OCI-LY1 (cell line): ENCODE data around the gene EPPIN.

Experiments
- H2AFZ ChIP-seq: fragments of 200-600 bp; sonication (generic), shearing (Covaris generic); 2 replicates; pipeline ENCODE4 v1.6.0; 2014; ENCODE audit warnings: antibody characterized with exemption, mild to moderate bottlenecking, low read length
- H3F3A ChIP-seq: fragments of 200-600 bp; sonication (generic), shearing (Covaris generic); 2 replicates; pipeline ENCODE4 v1.6.0; 2014; ENCODE audit warnings: mild to moderate bottlenecking, antibody characterized with exemption, low read length, moderate library complexity; ENCODE audit not compliant: insufficient read depth
- H3K27ac ChIP-seq: fragments of 200-600 bp; sonication (generic); 2 replicates; pipeline ENCODE4 v1.5.1; 2014; ENCODE audit warnings: low read length, mixed run types, mild to moderate bottlenecking, low read depth; ENCODE audit not compliant: poor library complexity, severe bottlenecking
- H3K27me3 ChIP-seq: fragments of 200-600 bp; sonication (generic); 2 replicates; pipeline ENCODE4 v1.6.0; 2014; ENCODE audit warnings: antibody characterized with exemption, mild to moderate bottlenecking, low read length, moderate library complexity; ENCODE audit not compliant: insufficient read depth
- H3K36me3 ChIP-seq: fragments of 200-600 bp; sonication (generic); 2 replicates; pipeline ENCODE4 v1.6.1; 2014; ENCODE audit warnings: mild to moderate bottlenecking, antibody characterized with exemption, low read length, moderate library complexity, mixed read lengths; ENCODE audit not compliant: insufficient read depth
- H3K4me1 ChIP-seq: fragments of 200-600 bp; sonication (generic); 2 replicates; pipeline ENCODE4 v1.5.1; 2014; ENCODE audit warnings: mild to moderate bottlenecking, low read length, moderate library complexity; ENCODE audit not compliant: insufficient read depth, severe bottlenecking
- H3K4me2 ChIP-seq: fragments of 200-600 bp; sonication (generic), shearing (Covaris generic); 2 replicates; pipeline ENCODE4 v1.6.1; 2014; ENCODE audit warnings: low read length
- H3K4me3 ChIP-seq: fragments of 200-600 bp; sonication (generic); 2 replicates; pipeline ENCODE4 v1.5.1; 2014; ENCODE audit warnings: low read length, low read depth, mild to moderate bottlenecking, mixed read lengths; ENCODE audit not compliant: poor library complexity, severe bottlenecking
- H3K79me2 ChIP-seq: fragments of 200-600 bp; shearing (Covaris generic); 2 replicates; pipeline ENCODE4 v1.6.1; 2016; ENCODE audit warnings: mixed run types, low read length, mixed read lengths; ENCODE audit not compliant: insufficient read depth
- H3K9ac ChIP-seq: fragments of 200-600 bp; sonication (generic), shearing (Covaris generic); 2 replicates; pipeline ENCODE4 v1.6.1; 2014; ENCODE audit warnings: mild to moderate bottlenecking, low read length, mixed read lengths
- H3K9me2 ChIP-seq: fragments of 200-600 bp; sonication (generic), shearing (Covaris generic); 2 replicates; pipeline ENCODE4 v1.6.1; 2014; ENCODE audit warnings: low read depth, mild to moderate bottlenecking, low read length, mixed read lengths
- H3K9me3 ChIP-seq: fragments of 200-600 bp; shearing (Covaris generic); 2 replicates; pipeline ENCODE4 v1.6.1; 2014; ENCODE audit warnings: low read length, mixed read lengths
- H4K20me1 ChIP-seq: fragments of 200-600 bp; sonication (generic), shearing (Covaris generic); 2 replicates; pipeline ENCODE4 v1.6.0; 2016; ENCODE audit warnings: mild to moderate bottlenecking, low read length; ENCODE audit not compliant: insufficient read depth
- EZH2 ChIP-seq: fragments of 200-600 bp; sonication (generic), shearing (Covaris generic); IDR thresholded peaks from 2 replicates; pipeline ENCODE4 v1.8.0; 2017; ENCODE audit warnings: borderline replicate concordance, mixed run types, mild to moderate bottlenecking, antibody characterized with exemption, low read length, moderate library complexity, mixed read lengths
- TF ChIP-seq, protein P1 (sequence below): fragments of 200-600 bp; sonication (generic), shearing (Covaris generic); IDR thresholded peaks from 2 replicates; pipeline ENCODE4 v1.5.1; 2017; ENCODE audit warnings: mild to moderate bottlenecking, antibody characterized with exemption, low read length, moderate library complexity, mixed read lengths

The EPPIN gene

GRCh38 chr20:45500022-45500421 is 47.2 kb downstream of the EPPIN start:
- TF ChIP-seq EZH2, result no peak
- TF ChIP-seq, protein P1, sequence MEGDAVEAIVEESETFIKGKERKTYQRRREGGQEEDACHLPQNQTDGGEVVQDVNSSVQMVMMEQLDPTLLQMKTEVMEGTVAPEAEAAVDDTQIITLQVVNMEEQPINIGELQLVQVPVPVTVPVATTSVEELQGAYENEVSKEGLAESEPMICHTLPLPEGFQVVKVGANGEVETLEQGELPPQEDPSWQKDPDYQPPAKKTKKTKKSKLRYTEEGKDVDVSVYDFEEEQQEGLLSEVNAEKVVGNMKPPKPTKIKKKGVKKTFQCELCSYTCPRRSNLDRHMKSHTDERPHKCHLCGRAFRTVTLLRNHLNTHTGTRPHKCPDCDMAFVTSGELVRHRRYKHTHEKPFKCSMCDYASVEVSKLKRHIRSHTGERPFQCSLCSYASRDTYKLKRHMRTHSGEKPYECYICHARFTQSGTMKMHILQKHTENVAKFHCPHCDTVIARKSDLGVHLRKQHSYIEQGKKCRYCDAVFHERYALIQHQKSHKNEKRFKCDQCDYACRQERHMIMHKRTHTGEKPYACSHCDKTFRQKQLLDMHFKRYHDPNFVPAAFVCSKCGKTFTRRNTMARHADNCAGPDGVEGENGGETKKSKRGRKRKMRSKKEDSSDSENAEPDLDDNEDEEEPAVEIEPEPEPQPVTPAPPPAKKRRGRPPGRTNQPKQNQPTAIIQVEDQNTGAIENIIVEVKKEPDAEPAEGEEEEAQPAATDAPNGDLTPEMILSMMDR, result no peak
- no peaks in the 10 kb centered on the region for H3K79me2 ChIP-seq
- H4K20me1 ChIP-seq, result no peaks in the 10 kb centered on the region
- no peaks in the 10 kb centered on the region for H3K9me3 ChIP-seq
- H3K4me1 ChIP-seq, result no peaks in the 10 kb centered on the region
- H3K4me2 ChIP-seq, result no peak overlapping the region
- no peaks in the 10 kb centered on the region for H3K9me2 ChIP-seq
- no peak overlapping the region for H3K27ac ChIP-seq
- no peak overlapping the region for H3K9ac ChIP-seq
- H3F3A ChIP-seq, result no peaks in the 10 kb centered on the region
- no peaks in the 10 kb centered on the region for H3K27me3 ChIP-seq
- H3K36me3 ChIP-seq, result no peaks in the 10 kb centered on the region
- no peak overlapping the region for H3K4me3 ChIP-seq
- no peak overlapping the region for H2AFZ ChIP-seq

DNA sequence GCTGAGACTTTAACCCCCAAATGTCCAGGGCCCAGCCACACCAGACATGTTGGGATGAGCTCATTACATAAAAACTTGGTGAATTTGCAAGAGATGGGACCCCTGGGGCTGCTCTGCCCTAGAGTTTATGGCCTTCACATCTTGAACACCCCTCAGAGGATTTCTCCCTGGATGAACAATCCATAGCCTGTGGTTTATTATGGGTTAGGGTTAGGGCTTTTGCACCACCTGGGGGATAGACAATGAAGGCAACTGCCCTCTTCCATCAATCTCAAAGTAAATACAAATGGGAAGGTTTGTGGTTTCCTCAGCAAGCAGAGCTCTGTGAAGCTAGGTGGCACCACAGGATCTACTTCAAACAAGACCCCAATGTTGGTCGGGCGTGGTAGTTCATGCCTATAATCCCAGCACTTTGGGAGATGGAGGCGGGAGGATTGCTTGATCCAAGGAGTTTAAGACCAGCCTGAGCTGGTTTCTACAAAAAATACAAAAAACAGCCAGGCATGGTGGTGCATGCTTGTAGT is 49.2 kb downstream of the EPPIN start:
- Histone ChIP-seq H3K27ac (no peak overlapping the region), H3K36me3 (no peaks in the 10 kb centered on the region), H3K9me3 (no peaks in the 10 kb centered on the region), H3K4me2 (no peak overlapping the region), H3K79me2 (no peaks in the 10 kb centered on the region), H3K27me3 (no peaks in the 10 kb centered on the region), H3K9ac (no peak overlapping the region), H3F3A (no peaks in the 10 kb centered on the region), H2AFZ (no peak overlapping the region), H3K4me3 (no peak overlapping the region), H4K20me1 (no peaks in the 10 kb centered on the region), H3K4me1 (no peaks in the 10 kb centered on the region), H3K9me2 (no peaks in the 10 kb centered on the region)
- TF ChIP-seq EZH2, result no peak
- TF ChIP-seq, protein P1, result no peak

DNA sequence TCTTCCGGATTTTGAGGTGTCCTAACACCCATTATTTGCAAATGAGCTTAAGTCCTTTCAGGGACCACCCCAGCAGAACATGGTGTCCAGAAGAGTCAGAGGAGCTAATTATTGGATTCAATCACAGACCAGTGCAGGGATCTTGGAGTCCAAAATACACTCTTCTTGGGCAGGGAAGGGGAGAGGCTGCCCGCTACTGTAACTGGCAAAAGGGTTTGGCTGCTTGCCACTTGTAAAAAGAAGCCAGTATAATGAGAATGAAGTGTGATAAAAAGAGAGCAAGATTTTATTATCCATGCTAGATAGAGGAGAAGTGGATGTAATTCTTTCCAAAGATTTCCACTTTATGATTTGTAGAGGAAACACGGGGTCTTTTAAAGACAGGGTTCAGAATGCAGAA is 51.0 kb downstream of the EPPIN start:
- Histone ChIP-seq H3K36me3 (no peaks in the 10 kb centered on the region), H3K27ac (no peak overlapping the region)

More for the DNA sequence above, 51.0 kb downstream of the EPPIN start:
- Histone ChIP-seq H4K20me1 (no peaks in the 10 kb centered on the region), H3K9me3 (no peaks in the 10 kb centered on the region), H3F3A (no peaks in the 10 kb centered on the region), H3K4me1 (no peaks in the 10 kb centered on the region), H3K79me2 (no peaks in the 10 kb centered on the region), H3K27me3 (no peaks in the 10 kb centered on the region), H2AFZ (no peak overlapping the region), H3K9me2 (no peaks in the 10 kb centered on the region), H3K9ac (no peak overlapping the region), H3K4me2 (no peak overlapping the region), H3K4me3 (no peak overlapping the region)
- TF ChIP-seq, protein P1, result no peak
- TF ChIP-seq EZH2, result no peak
